ENCODE results near the gene GLYATL3.

The GLYATL3 gene

GRCh38 chr6:49548613-49549304 lies 49.0 kb downstream of the GLYATL3 start:
- peak; percentile 8 to 19 for DNase-seq

- DNase-seq, result no peak
Observed at GRCh38 chr6:49549691-49550491, 50.2 kb downstream of the GLYATL3 start.

GRCh38 chr6:49550492-49551077 lies 50.9 kb downstream of the GLYATL3 start, which contains the start of gene C6orf141:
TSS of gene C6orf141 (plus strand) at chr6:49550668. CDS start at chr6:49550793, 125 bp downstream.
- peak in 1 of 2 experiments; percentile 21 for DNase-seq

- DNase-seq, result no peak
Observed at GRCh38 chr6:49551078-49551865, 51.5 kb downstream of the GLYATL3 start.

GRCh38 chr6:49551866-49552129 lies 52.1 kb downstream of the GLYATL3 start:
- DNase-seq, result no peak

GRCh38 chr6:49552596-49552995 lies 52.9 kb downstream of the GLYATL3 start:
- no peak for DNase-seq

GRCh38 chr6:49553384-49553783 lies 53.7 kb downstream of the GLYATL3 start:
- DNase-seq, result no peak

- DNase-seq, result no peak
Observed at GRCh38 chr6:49555951-49556350, 56.2 kb downstream of the GLYATL3 start.

- DNase-seq, result no peak
Observed at GRCh38 chr6:49556429-49556837, 56.7 kb downstream of the GLYATL3 start.

GRCh38 chr6:49557177-49557576 lies 57.5 kb downstream of the GLYATL3 start:
- no peak for DNase-seq

- no peak for DNase-seq
Observed at GRCh38 chr6:49558238-49558637, 58.5 kb downstream of the GLYATL3 start.

- DNase-seq, result no peak
Observed at GRCh38 chr6:49563006-49563886, 63.5 kb downstream of the GLYATL3 start.

- DNase-seq, result no peak
Observed at GRCh38 chr6:49564552-49564951, 64.8 kb downstream of the GLYATL3 start.

GRCh38 chr6:49565261-49565660 lies 65.5 kb downstream of the GLYATL3 start:
- no peak for DNase-seq

- DNase-seq, result no peak
Observed at GRCh38 chr6:49565855-49566254, 66.1 kb downstream of the GLYATL3 start.

- DNase-seq, result no peak
Observed at GRCh38 chr6:49570474-49571079, 70.9 kb downstream of the GLYATL3 start.

- no peak for DNase-seq
Observed at GRCh38 chr6:49576618-49577017, 76.9 kb downstream of the GLYATL3 start.
